Measurements from ENCODE around the gene ACP5. TPM values are rescaled to one million over a fixed set of nuclear protein-coding genes. Genes with fewer than 3 reads are reported as not detected.

The ACP5 gene
- total and polyA plus RNA-seq, 8 donors = 1.5 to 299 (median 3.5) TPM

- Histone ChIP-seq H3K27ac (no peak overlapping the region), H3K4me3 (no peak overlapping the region), H3K36me3 (no peaks in the 10 kb centered on the region), H3K9me3 (no peaks in the 10 kb centered on the region), H3K27me3 (no peaks in the 10 kb centered on the region), H3K4me1 (peaks cover 8 to 35% of the 10 kb centered on the region in 2 donors)
- peak; percentile 2 for ATAC-seq
- DNase-seq = peak in 3 of 4 donors; percentile 67 to 82 (median 72)
- no peak for TF ChIP-seq CTCF (IDR thresholded peaks at IDR 0.05)
- intact Hi-C loops (cut with DNase I) = no loop called here
Measured at GRCh38 chr19:11530432-11530831, 47.0 kb downstream of the ACP5 start.

- intact Hi-C loops (cut with DNase I) = no loop called here
- Histone ChIP-seq H3K36me3 (no peaks in the 10 kb centered on the region), H3K27me3 (no peaks in the 10 kb centered on the region), H3K4me3 (peak within 1 kb of the TSS; percentile 69 to 96), H3K27ac (peak within 1 kb of the TSS; percentile 82 to 84), H3K4me1 (peaks cover 8 to 32% of the 10 kb centered on the region in 2 donors), H3K9me3 (no peaks in the 10 kb centered on the region)
- ATAC-seq = peak; percentile 99
- DNase-seq = peak; percentile 95 to 98 (median 96)
- no peak for TF ChIP-seq CTCF (IDR thresholded peaks at IDR 0.05)
Measured at GRCh38 chr19:11528551-11529341, 48.7 kb downstream of the ACP5 start, which contains the start of gene ECSIT. ECSIT (minus strand) TSS chr19:11529134; CDS start chr19:11519170, 9,964 bp downstream.

Other genes with a start within 250 kb of the ACP5 start
- 10 to 100 TPM; 65.4 to 71.6 TPM for gene RAB3D, start 238.0 kb downstream of the ACP5 start, total RNA-seq
- 10 to 100 TPM; 16.3 to 19.7 (median 18.5) TPM for gene RAB3D, start 238.0 kb downstream of the ACP5 start, polyA plus RNA-seq (ENCODE audit: insufficient read length in 6 of 6)
- gene TMEM205, start 231.4 kb downstream of the ACP5 start, total RNA-seq = 10 to 100 TPM; 71.4 to 88.0 TPM
- 10 to 100 TPM; 77.0 to 83.4 (median 79.0) TPM for gene TMEM205, start 231.4 kb downstream of the ACP5 start, polyA plus RNA-seq (ENCODE audit: insufficient read length in 6 of 6)
- 10 to 100 TPM; 29.9 to 32.8 TPM for gene CCDC159, start 231.1 kb downstream of the ACP5 start, total RNA-seq
- 10 to 100 TPM; 38.1 to 56.4 (median 48.3) TPM for gene CCDC159, start 231.1 kb downstream of the ACP5 start, polyA plus RNA-seq (ENCODE audit: insufficient read length in 6 of 6)
- 10 to 100 TPM; 31.0 to 36.3 TPM for gene PLPPR2, start 222.2 kb downstream of the ACP5 start, total RNA-seq
- gene PLPPR2, start 222.2 kb downstream of the ACP5 start, polyA plus RNA-seq (ENCODE audit: insufficient read length in 6 of 6) = 10 to 100 TPM; 19.5 to 32.2 (median 23.7) TPM
- gene SWSAP1, start 203.0 kb downstream of the ACP5 start, total RNA-seq = 1 to 10 TPM; 3.1 to 3.2 TPM
- gene SWSAP1, start 203.0 kb downstream of the ACP5 start, polyA plus RNA-seq (ENCODE audit: insufficient read length in 6 of 6) = 1 to 10 TPM; 1.8 to 3.0 (median 2.7) TPM
- gene EPOR, start 193.3 kb downstream of the ACP5 start, total RNA-seq = 10 to 100 TPM in 1 of 2 donors, 1 to 10 TPM in 1; 9.6 to 18.0 TPM
- gene EPOR, start 193.3 kb downstream of the ACP5 start, polyA plus RNA-seq (ENCODE audit: insufficient read length in 6 of 6) = 10 to 100 TPM; 23.6 to 32.3 (median 30.3) TPM
- gene RGL3, start 158.3 kb downstream of the ACP5 start, total RNA-seq = 10 to 100 TPM; 35.7 to 68.2 TPM
- gene RGL3, start 158.3 kb downstream of the ACP5 start, polyA plus RNA-seq (ENCODE audit: insufficient read length in 6 of 6) = 10 to 100 TPM; 32.9 to 62.8 (median 56.6) TPM
- gene ODAD3, start 142.5 kb downstream of the ACP5 start, total RNA-seq = 1 to 10 TPM in 1 of 2 donors, under 1 TPM in 1; 0.55 to 2.1 TPM
- gene ODAD3, start 142.5 kb downstream of the ACP5 start, polyA plus RNA-seq (ENCODE audit: insufficient read length in 6 of 6) = 1 to 10 TPM in 5 of 6 donors, under 1 TPM in 1; 0.84 to 2.6 (median 1.9) TPM
- gene PRKCSH, start 142.0 kb downstream of the ACP5 start, total RNA-seq = 100 to 1,000 TPM; 286 to 303 TPM
- 100 to 1,000 TPM; 273 to 338 (median 306) TPM for gene PRKCSH, start 142.0 kb downstream of the ACP5 start, polyA plus RNA-seq (ENCODE audit: insufficient read length in 6 of 6)
- gene ELAVL3, start 96.6 kb downstream of the ACP5 start, total RNA-seq = under 1 TPM in 1 of 2 donors, not detected in 1; 0.21 TPM
- gene ELAVL3, start 96.6 kb downstream of the ACP5 start, polyA plus RNA-seq (ENCODE audit: insufficient read length in 6 of 6) = under 1 TPM; 0.04 to 0.31 (median 0.15) TPM
- 1 to 10 TPM; 7.7 to 8.4 TPM for gene ZNF653, start 71.8 kb downstream of the ACP5 start, total RNA-seq
- 10 to 100 TPM in 2 of 6 donors, 1 to 10 TPM in 4; 7.3 to 10.1 (median 8.3) TPM for gene ZNF653, start 71.8 kb downstream of the ACP5 start, polyA plus RNA-seq (ENCODE audit: insufficient read length in 6 of 6)
- gene ECSIT, start 48.5 kb downstream of the ACP5 start, total RNA-seq = 10 to 100 TPM; 37.4 to 44.6 TPM
- 10 to 100 TPM; 32.6 to 40.8 (median 36.0) TPM for gene ECSIT, start 48.5 kb downstream of the ACP5 start, polyA plus RNA-seq (ENCODE audit: insufficient read length in 6 of 6)
- gene CNN1, start 38.8 kb downstream of the ACP5 start, total RNA-seq = 10 to 100 TPM; 33.1 to 37.0 TPM
- 10 to 100 TPM in 1 of 6 donors, 1 to 10 TPM in 5; 4.5 to 15.9 (median 7.5) TPM for gene CNN1, start 38.8 kb downstream of the ACP5 start, polyA plus RNA-seq (ENCODE audit: insufficient read length in 6 of 6)
- 10 to 100 TPM; 50.4 to 53.4 TPM for gene ELOF1, start 18.4 kb downstream of the ACP5 start, total RNA-seq
- 10 to 100 TPM; 38.0 to 49.4 (median 46.7) TPM for gene ELOF1, start 18.4 kb downstream of the ACP5 start, polyA plus RNA-seq (ENCODE audit: insufficient read length in 6 of 6)
- 10 to 100 TPM; 10.5 to 12.3 TPM for gene ZNF627, start 19.8 kb upstream of the ACP5 start, total RNA-seq
- gene ZNF627, start 19.8 kb upstream of the ACP5 start, polyA plus RNA-seq (ENCODE audit: insufficient read length in 6 of 6) = 10 to 100 TPM; 31.9 to 42.4 (median 35.4) TPM
- 1 to 10 TPM; 5.3 to 5.5 TPM for gene ZNF823, start 161.3 kb upstream of the ACP5 start, total RNA-seq
- 1 to 10 TPM; 8.0 to 9.1 (median 8.7) TPM for gene ZNF823, start 161.3 kb upstream of the ACP5 start, polyA plus RNA-seq (ENCODE audit: insufficient read length in 6 of 6)
- 1 to 10 TPM; 5.6 to 7.4 TPM for gene ZNF441, start 189.4 kb upstream of the ACP5 start, total RNA-seq
- 10 to 100 TPM in 5 of 6 donors, 1 to 10 TPM in 1; 9.8 to 15.5 (median 12.1) TPM for gene ZNF441, start 189.4 kb upstream of the ACP5 start, polyA plus RNA-seq (ENCODE audit: insufficient read length in 6 of 6)
- gene ZNF491, start 220.9 kb upstream of the ACP5 start, total RNA-seq = 1 to 10 TPM; 2.0 to 4.1 TPM
- 10 to 100 TPM in 1 of 6 donors, 1 to 10 TPM in 5; 8.5 to 10.2 (median 9.1) TPM for gene ZNF491, start 220.9 kb upstream of the ACP5 start, polyA plus RNA-seq (ENCODE audit: insufficient read length in 6 of 6)
- 10 to 100 TPM; 12.6 to 18.0 TPM for gene ZNF440, start 236.6 kb upstream of the ACP5 start, total RNA-seq
- gene ZNF440, start 236.6 kb upstream of the ACP5 start, polyA plus RNA-seq (ENCODE audit: insufficient read length in 6 of 6) = 10 to 100 TPM; 19.4 to 26.4 (median 22.1) TPM

Measured in left lung (tissue), 10 donors.